Measurements from ENCODE around the gene KCTD8.
"Not testable (repeated sequence)": the region's sequence is repeated elsewhere in the genome, so short reads cannot be mapped to it uniquely, and the experiment has no call there.

KCTD8 gene

DNA sequence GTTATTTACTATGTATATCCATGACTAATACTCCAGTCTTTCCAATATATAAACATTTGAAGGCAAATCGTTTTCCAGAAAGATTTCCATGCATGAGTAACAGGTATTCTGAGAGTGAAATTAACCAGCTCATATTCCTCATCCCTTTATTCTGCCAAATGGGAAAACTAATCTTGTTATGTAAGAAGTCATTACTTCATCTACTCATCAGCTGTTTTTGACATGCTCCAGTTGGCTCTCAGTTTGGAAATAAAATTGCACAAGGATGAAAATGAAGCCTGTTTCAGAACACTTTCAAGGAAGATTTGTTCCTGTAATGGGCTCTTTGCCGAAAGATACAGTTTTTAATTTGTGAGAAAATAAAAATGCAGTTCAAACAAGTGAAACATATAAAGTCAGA lies 121.9 kb downstream of the KCTD8 start:
- DNase-seq (ENCODE audit: low read depth in 2 of 2) = no peak

DNA sequence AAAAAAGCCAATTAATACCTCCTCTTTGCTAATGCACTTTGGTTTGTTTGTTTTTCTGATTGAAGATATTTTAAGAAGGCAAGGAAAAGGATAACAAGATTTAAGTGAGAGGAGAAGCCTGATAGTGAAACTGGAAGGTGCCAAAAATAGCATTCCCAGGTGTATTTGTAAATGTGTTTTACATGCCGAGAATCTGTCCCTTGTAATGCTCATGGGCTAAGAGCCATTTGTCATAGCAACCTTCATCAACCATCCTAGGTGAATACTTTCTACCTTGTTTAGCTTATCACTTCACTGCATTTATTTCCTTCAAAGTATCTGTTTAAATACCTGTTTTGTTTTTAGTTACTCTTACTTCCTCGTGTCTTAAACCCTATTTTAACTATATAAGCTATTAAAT lies 127.8 kb downstream of the KCTD8 start:
- no peak for DNase-seq (ENCODE audit: low read depth in 2 of 2)

GRCh38 chr4:44319129-44319528 lies 129.5 kb downstream of the KCTD8 start:
- no peak for DNase-seq (ENCODE audit: low read depth in 2 of 2)

DNA sequence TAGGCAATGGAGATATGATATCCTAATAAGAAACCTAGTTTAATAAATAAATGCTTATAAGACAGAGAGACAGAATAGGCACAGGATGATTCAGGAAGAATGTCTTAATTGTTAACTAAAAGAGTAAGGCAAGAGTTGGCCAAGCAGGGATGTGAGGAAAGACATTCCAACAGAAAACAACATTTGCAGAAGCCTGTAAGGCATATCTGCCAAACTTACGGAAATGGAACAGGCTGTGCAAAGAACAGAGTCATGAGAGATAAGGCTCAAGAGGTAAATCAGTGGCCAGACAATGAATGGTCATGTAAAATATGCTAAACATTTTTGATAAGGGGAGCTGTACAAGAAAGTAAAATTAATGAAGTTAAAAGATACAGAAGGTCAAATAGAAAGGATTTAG lies 134.9 kb downstream of the KCTD8 start:
- no peak for DNase-seq (ENCODE audit: low read depth in 2 of 2)

DNA sequence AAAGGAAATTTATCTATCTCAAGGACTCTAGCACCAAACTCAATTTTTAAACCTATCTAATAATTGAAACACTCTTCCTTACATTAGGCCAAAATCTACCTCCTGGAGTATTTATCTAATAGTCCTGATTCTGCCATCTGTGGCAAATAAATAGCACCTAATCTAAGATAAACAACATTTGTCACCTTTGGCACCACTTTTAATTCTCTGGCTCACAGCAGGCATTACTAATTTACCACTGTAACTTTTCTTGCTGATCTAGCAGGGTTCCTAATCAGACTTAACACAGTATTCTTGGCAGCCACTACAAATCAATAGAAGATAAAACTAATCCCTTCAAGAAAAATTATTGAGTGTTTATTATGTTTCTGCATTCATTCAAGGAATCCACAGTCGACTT lies 161.1 kb downstream of the KCTD8 start:
- DNase-seq (ENCODE audit: low read depth in 2 of 2) = no peak

- DNase-seq (ENCODE audit: low read depth in 2 of 2) = no peak
Measured at GRCh38 chr4:44279469-44279868, 169.1 kb downstream of the KCTD8 start.

DNA sequence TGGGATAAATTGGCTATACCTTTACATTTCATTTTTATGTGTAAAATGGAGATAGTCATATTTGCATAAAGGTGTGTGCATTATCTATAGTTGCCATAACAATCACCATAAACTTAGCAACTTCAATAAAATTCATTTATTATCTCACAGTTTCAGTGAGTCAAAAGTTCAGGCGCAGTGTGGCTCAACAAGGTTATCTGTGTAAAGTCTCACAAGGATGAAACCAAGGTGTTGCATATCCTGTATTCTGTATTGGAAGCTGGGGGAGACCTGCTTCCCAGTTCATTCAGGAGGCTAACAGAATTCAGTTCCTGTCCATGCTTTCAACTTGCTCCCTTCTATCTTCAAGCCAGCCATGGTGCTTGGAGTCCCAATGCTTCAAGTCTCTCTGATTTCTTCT lies 169.5 kb downstream of the KCTD8 start:
- DNase-seq (ENCODE audit: low read depth in 2 of 2) = no peak

- no peak for DNase-seq (ENCODE audit: low read depth in 2 of 2)
Measured at GRCh38 chr4:44257461-44257860, 191.1 kb downstream of the KCTD8 start.

- no peak for DNase-seq (ENCODE audit: low read depth in 2 of 2)
Measured at GRCh38 chr4:44256414-44256813, 192.2 kb downstream of the KCTD8 start.

GRCh38 chr4:44237643-44238042 lies 211.0 kb downstream of the KCTD8 start:
- no peak for DNase-seq (ENCODE audit: low read depth in 2 of 2)

DNA sequence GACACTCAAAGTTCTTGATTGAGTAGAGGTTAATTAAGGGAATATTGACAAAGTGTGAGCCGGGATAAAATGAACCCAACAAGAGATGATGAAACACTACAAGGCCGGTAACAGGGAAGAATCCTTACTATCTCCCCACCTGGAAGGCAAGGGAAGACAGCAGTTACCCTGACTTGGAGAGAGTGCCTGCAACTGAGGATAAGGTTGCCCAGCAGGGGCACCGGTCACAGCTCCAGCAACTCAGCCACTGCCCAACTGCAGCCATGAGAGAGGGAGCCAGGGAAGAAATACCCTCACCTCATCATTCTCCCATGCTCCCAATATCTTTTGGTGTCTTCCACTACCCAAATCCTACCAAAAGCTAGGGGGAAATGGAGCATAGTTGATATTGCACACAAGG lies 212.7 kb downstream of the KCTD8 start:
- no peak for DNase-seq (ENCODE audit: low read depth in 2 of 2)

- DNase-seq (ENCODE audit: low read depth in 2 of 2) = no peak
Measured at GRCh38 chr4:44232262-44232661, 216.3 kb downstream of the KCTD8 start.

DNA sequence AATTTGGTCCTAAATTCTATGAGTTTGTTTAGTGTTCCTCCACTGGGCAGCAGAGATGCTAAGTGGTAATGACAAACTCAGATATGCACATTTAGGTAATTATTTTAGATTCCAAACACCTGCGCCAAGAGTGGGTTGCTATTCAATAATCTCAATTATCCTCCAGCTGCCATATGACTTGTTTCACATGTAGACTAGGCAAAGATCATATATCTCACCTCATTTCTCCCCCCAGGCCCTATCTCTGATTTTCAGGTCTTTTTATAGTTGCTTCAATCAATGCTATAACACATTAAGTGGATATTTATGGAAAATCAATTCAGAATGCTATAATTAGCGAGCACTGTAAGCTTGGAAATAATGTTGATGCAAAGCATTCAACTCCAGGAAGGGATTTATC lies 217.6 kb downstream of the KCTD8 start:
- DNase-seq (ENCODE audit: low read depth in 2 of 2) = no peak

- DNase-seq (ENCODE audit: low read depth in 2 of 2) = no peak
Measured at GRCh38 chr4:44228326-44228725, 220.3 kb downstream of the KCTD8 start.

DNA sequence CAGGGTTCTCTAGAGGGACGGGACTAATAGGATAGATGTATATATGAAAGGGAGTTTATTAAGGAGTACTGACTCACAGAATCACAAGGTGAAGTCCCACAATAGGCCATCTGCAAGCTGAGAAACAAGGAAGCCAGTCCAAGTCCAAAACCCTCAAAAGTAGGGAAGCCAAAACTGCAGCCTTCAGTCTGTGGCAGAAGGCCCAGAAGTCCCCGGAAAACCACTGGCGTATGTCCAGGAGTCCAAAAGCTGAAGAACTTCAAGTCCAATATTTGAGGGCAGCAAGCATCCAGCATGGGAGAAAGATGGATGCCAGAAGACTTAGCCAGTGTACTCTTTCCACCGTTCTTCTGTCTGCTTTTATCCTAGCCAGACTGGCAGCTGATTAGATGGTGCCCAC lies 227.2 kb downstream of the KCTD8 start:
- no peak for DNase-seq (ENCODE audit: low read depth in 2 of 2)

GRCh38 chr4:44210750-44211149 lies 237.9 kb downstream of the KCTD8 start:
- DNase-seq (ENCODE audit: low read depth in 2 of 2) = no peak

DNA sequence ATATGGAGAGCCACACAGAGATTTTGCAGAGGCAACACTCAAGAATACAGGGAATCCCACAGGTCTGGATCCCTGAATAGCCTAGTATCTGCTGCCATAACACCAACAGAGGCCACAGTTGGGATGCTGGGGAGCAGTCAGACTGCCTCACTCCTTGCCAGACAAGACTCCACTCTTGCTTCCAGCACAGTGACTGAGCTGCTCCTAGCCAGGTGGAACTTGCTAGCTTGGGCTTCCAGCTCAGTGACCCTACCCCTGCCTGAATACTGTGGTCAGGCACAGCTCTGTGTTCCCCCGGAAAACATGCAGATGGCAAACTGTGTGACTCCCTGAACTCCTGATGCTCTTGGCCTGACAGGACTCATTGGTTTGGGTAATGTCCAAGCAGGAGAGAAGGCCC lies 251.8 kb downstream of the KCTD8 start:
- DNase-seq (ENCODE audit: low read depth in 2 of 2) = no peak

- no peak for DNase-seq (ENCODE audit: low read depth in 2 of 2)
Measured at GRCh38 chr4:44194365-44194764, 254.2 kb downstream of the KCTD8 start.

DNA sequence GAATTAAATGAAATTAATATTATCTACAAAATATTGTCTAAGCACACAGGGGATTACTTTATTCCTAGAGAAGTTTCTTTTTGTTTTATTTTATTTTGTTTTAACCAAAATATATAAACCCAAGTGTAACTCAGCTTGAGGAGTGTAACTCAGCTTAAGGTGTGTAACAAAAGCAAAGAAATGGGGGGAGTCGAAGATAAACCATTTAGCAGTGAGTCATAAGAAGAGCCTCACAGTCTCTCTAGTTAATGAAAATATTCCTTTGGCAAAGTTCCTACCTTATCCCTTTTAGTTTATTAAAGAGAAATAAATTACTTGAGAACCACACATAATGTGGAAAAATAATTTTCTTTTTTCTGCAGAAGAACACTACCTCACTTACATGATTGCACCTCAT lies 261.8 kb downstream of the KCTD8 start:
- DNase-seq (ENCODE audit: low read depth in 2 of 2) = no peak

DNA sequence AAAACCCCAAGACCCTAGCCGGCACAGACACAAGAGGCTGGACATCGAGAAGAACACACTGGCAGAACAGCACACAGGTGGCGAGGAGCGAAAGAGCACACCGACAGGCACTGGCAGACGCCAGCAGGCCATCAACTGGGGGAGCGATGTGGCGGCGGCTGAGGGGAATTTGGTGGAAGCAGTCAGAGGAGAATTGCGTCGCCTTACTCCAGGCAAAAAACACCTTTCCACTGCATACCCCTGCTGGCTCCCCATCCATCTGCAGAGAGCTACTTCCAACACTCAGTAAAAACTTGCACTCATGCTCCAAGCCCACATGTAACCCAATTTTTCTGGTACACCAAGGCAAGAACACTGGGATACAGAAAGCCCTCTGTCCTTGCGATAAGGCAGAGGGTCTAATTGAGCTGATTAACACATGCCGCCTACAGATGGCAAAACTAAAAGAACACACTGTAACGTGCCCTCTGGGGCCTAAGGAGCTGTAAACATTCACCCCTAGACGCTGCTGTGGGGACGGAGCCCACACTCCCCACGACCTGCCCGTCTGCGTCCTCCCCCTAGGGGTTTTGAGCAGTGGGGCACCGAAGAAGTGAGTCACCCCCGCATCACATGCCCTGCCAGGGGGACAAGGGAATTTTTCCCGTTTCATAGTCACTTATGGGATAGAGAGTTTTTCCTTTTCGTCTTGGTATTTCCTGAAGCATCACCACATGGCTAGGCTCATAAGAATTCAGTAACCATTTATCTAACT lies 262.3 kb downstream of the KCTD8 start:
- DNase-seq (ENCODE audit: low read depth in 2 of 2) = no peak

DNA sequence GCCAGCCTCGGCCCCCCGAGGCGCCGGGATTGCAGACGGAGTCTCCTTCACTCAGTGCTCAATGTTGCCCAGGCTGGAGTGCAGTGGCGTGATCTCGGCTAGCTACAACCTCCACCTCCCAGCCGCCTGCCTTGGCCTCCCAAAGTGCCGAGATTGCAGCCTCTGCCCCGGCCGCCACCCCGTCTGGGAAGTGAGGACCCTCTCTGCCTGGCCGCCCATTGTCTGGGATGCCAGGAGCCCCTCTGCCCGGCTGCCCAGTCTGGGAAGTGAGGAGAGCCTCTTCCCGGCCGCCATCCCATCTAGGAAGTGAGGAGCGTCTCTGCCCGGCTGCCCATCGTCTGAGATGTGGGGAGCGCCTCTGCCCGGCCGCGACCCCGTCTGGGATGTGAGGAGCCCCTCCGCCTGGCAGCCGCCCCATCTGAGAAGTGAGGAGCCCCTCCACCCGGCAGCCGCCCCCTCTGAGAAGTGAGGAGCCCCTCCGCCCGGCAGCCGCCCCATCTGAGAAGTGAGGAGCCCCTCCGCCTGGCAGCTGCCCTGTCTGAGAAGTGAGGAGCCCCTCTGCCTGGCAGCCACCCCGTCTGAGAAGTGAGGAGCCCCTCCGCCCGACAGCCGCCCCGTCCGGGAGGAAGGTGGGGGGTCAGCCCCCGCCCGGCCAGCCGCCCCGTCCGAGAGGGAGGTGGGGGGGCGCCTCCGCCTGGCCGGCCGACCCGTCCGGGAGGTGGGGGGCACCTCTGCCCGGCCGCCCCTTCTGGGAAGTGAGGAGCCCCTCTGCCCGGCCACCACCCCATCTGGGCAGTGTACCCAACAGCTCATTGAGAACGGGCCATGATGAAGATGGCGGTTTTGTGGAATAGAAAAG lies 266.9 kb downstream of the KCTD8 start:
- DNase-seq (ENCODE audit: low read depth in 2 of 2) = not testable (repeated sequence)

DNA sequence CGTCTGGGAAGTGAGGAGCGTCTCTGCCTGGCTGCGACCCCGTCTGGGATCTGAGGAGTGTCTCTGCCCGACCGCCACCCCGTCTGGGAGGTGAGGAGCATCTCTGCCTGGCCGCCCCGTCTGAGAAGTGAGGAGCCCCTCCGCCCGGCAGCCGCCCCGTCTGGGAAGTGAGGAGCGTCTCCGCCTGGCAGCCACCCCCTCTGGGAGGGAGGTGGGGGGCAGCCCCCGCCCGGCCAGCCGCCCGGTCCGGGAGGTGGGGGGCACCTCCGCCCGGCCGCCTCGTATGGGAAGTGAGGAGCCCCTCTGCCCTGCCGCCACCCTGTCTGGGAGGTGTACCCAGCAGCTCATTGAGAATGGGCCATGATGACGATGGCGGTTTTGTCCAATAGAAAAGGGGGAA lies 280.8 kb downstream of the KCTD8 start:
- not testable (repeated sequence) for DNase-seq (ENCODE audit: low read depth in 2 of 2)

DNA sequence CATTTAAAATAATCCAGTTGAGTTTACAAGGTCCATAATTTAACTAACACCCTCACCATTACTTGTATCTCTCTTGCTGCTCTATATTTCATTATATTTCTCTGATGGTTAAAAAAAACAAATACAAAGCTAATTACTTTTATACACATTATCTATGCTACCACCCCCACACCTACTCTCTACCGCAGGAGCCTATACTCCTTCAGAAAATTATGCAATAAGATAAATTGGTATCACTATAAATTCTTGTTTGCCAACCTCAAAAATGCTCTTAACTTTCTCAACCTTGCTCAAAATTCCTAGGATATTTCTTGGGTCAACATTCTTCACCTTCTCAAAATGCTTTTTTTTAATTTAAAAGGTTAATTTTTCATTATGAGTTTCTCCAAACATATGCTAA lies 282.7 kb downstream of the KCTD8 start:
- no peak for DNase-seq (ENCODE audit: low read depth in 2 of 2)
